GM12891 (cell line): ENCODE data around the gene DOK5.

Experiments
- DNase-seq: peaks from one replicate; pipeline ENCODE4 v3.0.0; 2011; ENCODE audit warnings: low spot score; ENCODE audit not compliant: insufficient read length
- FAIRE-seq: peaks from 2 replicates; lab custom pipeline; 2011; peaks lifted over from hg19 to GRCh38; lab: Jason Lieb, UNC
- PAX5 ChIP-seq: IDR thresholded peaks from 2 replicates; pipeline ENCODE4 v1.6.1; 2011; ENCODE audit warnings: low read length, moderate library complexity, mild to moderate bottlenecking; ENCODE audit not compliant: insufficient read depth, severe bottlenecking
- POLR2A ChIP-seq: IDR thresholded peaks from 2 replicates; pipeline ENCODE4 v1.6.1; 2011; ENCODE audit warnings: low read depth, low read length, control low read depth
- POLR2AphosphoS5 ChIP-seq: IDR thresholded peaks from 2 replicates; pipeline ENCODE4 v1.6.1; 2011; ENCODE audit warnings: low read depth, low read length, control low read depth
- POU2F2 ChIP-seq: IDR thresholded peaks from 2 replicates; pipeline ENCODE4 v1.6.1; 2011; ENCODE audit warnings: low read depth, mild to moderate bottlenecking, control low read depth, low read length, moderate library complexity
- SPI1 ChIP-seq: IDR thresholded peaks from 2 replicates; pipeline ENCODE4 v1.6.1; 2011; ENCODE audit warnings: low read depth, low read length, control low read depth
- TAF1 ChIP-seq: IDR thresholded peaks from 2 replicates; pipeline ENCODE4 v1.6.1; 2011; ENCODE audit warnings: low read depth, low read length, control low read depth

DOK5 gene

GRCh38 chr20:54481442-54481841 lies 6.0 kb downstream of the DOK5 start:
- no peak for FAIRE-seq
- TF ChIP-seq POLR2AphosphoS5 (no peak), SPI1 (no peak), POU2F2 (no peak), TAF1 (no peak), POLR2A (no peak)
- DNase-seq, result no peak

- DNase-seq, result no peak
- no peak for FAIRE-seq
- TF ChIP-seq TAF1 (no peak), PAX5 (no peak), POLR2AphosphoS5 (no peak), SPI1 (no peak), POU2F2 (no peak), POLR2A (no peak)
Observed at GRCh38 chr20:54485631-54486030, 10.2 kb downstream of the DOK5 start.

- no peak for FAIRE-seq
- no peak for TF ChIP-seq PAX5
- no peak for TF ChIP-seq POLR2A
- TF ChIP-seq POLR2AphosphoS5, result no peak
- TF ChIP-seq TAF1, result no peak
- no peak for TF ChIP-seq POU2F2
- no peak for TF ChIP-seq SPI1
Observed at GRCh38 chr20:54486585-54486984, 11.2 kb downstream of the DOK5 start.

GRCh38 chr20:54488442-54488841 lies 13.0 kb downstream of the DOK5 start:
- DNase-seq, result no peak
- TF ChIP-seq POU2F2 (no peak), POLR2AphosphoS5 (no peak), SPI1 (no peak), TAF1 (no peak), PAX5 (no peak), POLR2A (no peak)
- no peak for FAIRE-seq

More at GRCh38 chr20:54486585-54486984, 11.2 kb downstream of the DOK5 start:
- no peak for DNase-seq

GRCh38 chr20:54491506-54491905 lies 16.1 kb downstream of the DOK5 start:
- TF ChIP-seq POU2F2 (no peak), PAX5 (no peak), TAF1 (no peak)

GRCh38 chr20:54494303-54495006 lies 19.1 kb downstream of the DOK5 start:
- DNase-seq, result no peak
- TF ChIP-seq POLR2AphosphoS5, result no peak
- no peak for FAIRE-seq

More at GRCh38 chr20:54491506-54491905, 16.1 kb downstream of the DOK5 start:
- no peak for FAIRE-seq
- DNase-seq, result no peak

GRCh38 chr20:54497931-54498718 lies 22.7 kb downstream of the DOK5 start:
- FAIRE-seq (no peak), DNase-seq (no peak)
- no peak for TF ChIP-seq POU2F2

GRCh38 chr20:54499111-54499510 lies 23.7 kb downstream of the DOK5 start:
- no peak for TF ChIP-seq SPI1
- no peak for TF ChIP-seq POLR2A
- no peak for TF ChIP-seq POLR2AphosphoS5
- no peak for TF ChIP-seq TAF1
- DNase-seq (no peak), FAIRE-seq (no peak)

GRCh38 chr20:54502179-54502578 lies 26.8 kb downstream of the DOK5 start:
- DNase-seq (no peak), FAIRE-seq (no peak)
- no peak for TF ChIP-seq TAF1
- no peak for TF ChIP-seq SPI1

- TF ChIP-seq PAX5 (no peak), SPI1 (no peak), TAF1 (no peak), POLR2A (no peak), POU2F2 (no peak), POLR2AphosphoS5 (no peak)
- FAIRE-seq (no peak), DNase-seq (no peak)
Observed at GRCh38 chr20:54506643-54507042, 31.2 kb downstream of the DOK5 start.

- DNase-seq (no peak), FAIRE-seq (no peak)
- TF ChIP-seq PAX5 (no peak), TAF1 (no peak), POU2F2 (no peak), POLR2AphosphoS5 (no peak), POLR2A (no peak), SPI1 (no peak)
Observed at GRCh38 chr20:54510541-54511129, 35.2 kb downstream of the DOK5 start.
